SK-N-SH treated with all-trans-retinoic acid at 6 μM for 48 hours (cell line): Measurements from ENCODE around the gene HOXD11.

ENCODE experiments used
- ATAC-seq: fragments of 200-7000 bp; cut with Tn5 transposase; 3 replicates; pipeline ENCODE4 v1.9.1; 2020; ENCODE audit warnings: mild to moderate bottlenecking, moderate library complexity
- ARNTL ChIP-seq: fragments of 450-650 bp; formaldehyde crosslinking; IDR thresholded peaks from 2 replicates; pipeline ENCODE4 v1.5.0; 2020; ENCODE audit warnings: low read depth, mild to moderate bottlenecking, moderate library complexity, borderline replicate concordance
- BACH2 ChIP-seq: fragments of 250-450 bp; sonication (Bioruptor Pico); IDR thresholded peaks from 2 replicates; pipeline ENCODE4 v1.9.0; 2021; ENCODE audit warnings: mild to moderate bottlenecking, borderline replicate concordance
- CSDC2 ChIP-seq: fragments of 250-450 bp; sonication (Bioruptor Pico); IDR thresholded peaks from 2 replicates; pipeline ENCODE4 v1.5.0; 2020; ENCODE audit warnings: mild to moderate bottlenecking, moderate library complexity
- ESRRG ChIP-seq: fragments of 250-450 bp; sonication (Bioruptor Pico); IDR thresholded peaks from 2 replicates; pipeline ENCODE4 v1.6.1; 2021; ENCODE audit warnings: mild to moderate bottlenecking
- GLIS3 ChIP-seq: fragments of 250-450 bp; sonication (Bioruptor Pico); IDR thresholded peaks from 2 replicates; pipeline ENCODE4 v1.5.0; 2020; ENCODE audit warnings: mild to moderate bottlenecking, moderate library complexity
- RARB ChIP-seq: fragments of 250-450 bp; sonication (Bioruptor Pico); IDR thresholded peaks from 2 replicates; pipeline ENCODE4 v1.8.0; 2021; ENCODE audit warnings: mild to moderate bottlenecking, moderate library complexity
- SNAI2 ChIP-seq: fragments of 250-450 bp; sonication (Bioruptor Pico); IDR thresholded peaks from 2 replicates; pipeline ENCODE4 v1.5.0; 2020; ENCODE audit warnings: mild to moderate bottlenecking, moderate library complexity
- TCF4 ChIP-seq: fragments of 250-450 bp; sonication (Bioruptor Pico); IDR thresholded peaks from 2 replicates; pipeline ENCODE4 v1.8.0; 2021; ENCODE audit warnings: mild to moderate bottlenecking, moderate library complexity, borderline replicate concordance
- TOX ChIP-seq: fragments of 250-450 bp; sonication (Bioruptor Pico); IDR thresholded peaks from 2 replicates; pipeline ENCODE4 v1.8.0; 2021; ENCODE audit warnings: mild to moderate bottlenecking, moderate library complexity, borderline replicate concordance
- ZFP3 ChIP-seq: fragments of 250-450 bp; sonication (Bioruptor Pico); IDR thresholded peaks from 2 replicates; pipeline ENCODE4 v1.5.0; 2020; ENCODE audit warnings: mild to moderate bottlenecking, moderate library complexity
- ZFP30 ChIP-seq: fragments of 450-650 bp; formaldehyde crosslinking; IDR thresholded peaks from 2 replicates; pipeline ENCODE4 v1.5.0; 2022; ENCODE audit warnings: mild to moderate bottlenecking, moderate library complexity
- ZNF565 ChIP-seq: fragments of 450-650 bp; formaldehyde crosslinking; conservative IDR thresholded peaks from 2 replicates; pipeline ENCODE4 v1.5.0; 2020; ENCODE audit warnings: low read depth, mild to moderate bottlenecking, moderate library complexity
- ZNF70 ChIP-seq: fragments of 450-650 bp; formaldehyde crosslinking; IDR thresholded peaks from 2 replicates; pipeline ENCODE4 v1.5.0; 2020; ENCODE audit warnings: mild to moderate bottlenecking, moderate library complexity
- TF ChIP-seq, protein P1 (sequence below): fragments of 250-450 bp; sonication (Bioruptor Pico); IDR thresholded peaks from 2 replicates; pipeline ENCODE4 v1.8.0; 2021; ENCODE audit warnings: low read depth, mild to moderate bottlenecking, moderate library complexity, borderline replicate concordance
- TF ChIP-seq, protein P2 (sequence below): fragments of 250-450 bp; sonication (Bioruptor Pico); IDR thresholded peaks from 2 replicates; pipeline ENCODE4 v1.5.1; 2020; ENCODE audit warnings: low read depth, mild to moderate bottlenecking, moderate library complexity
- TF ChIP-seq, protein P3 (sequence below): fragments of 250-450 bp; sonication (Bioruptor Pico); IDR thresholded peaks from 2 replicates; pipeline ENCODE4 v1.8.0; 2020; ENCODE audit warnings: mild to moderate bottlenecking, moderate library complexity, borderline replicate concordance
- TF ChIP-seq, protein P4 (sequence below): fragments of 250-450 bp; sonication (Bioruptor Pico); IDR thresholded peaks from 2 replicates; pipeline ENCODE4 v1.5.1; 2021; ENCODE audit warnings: mild to moderate bottlenecking, moderate library complexity

Gene HOXD11

DNA sequence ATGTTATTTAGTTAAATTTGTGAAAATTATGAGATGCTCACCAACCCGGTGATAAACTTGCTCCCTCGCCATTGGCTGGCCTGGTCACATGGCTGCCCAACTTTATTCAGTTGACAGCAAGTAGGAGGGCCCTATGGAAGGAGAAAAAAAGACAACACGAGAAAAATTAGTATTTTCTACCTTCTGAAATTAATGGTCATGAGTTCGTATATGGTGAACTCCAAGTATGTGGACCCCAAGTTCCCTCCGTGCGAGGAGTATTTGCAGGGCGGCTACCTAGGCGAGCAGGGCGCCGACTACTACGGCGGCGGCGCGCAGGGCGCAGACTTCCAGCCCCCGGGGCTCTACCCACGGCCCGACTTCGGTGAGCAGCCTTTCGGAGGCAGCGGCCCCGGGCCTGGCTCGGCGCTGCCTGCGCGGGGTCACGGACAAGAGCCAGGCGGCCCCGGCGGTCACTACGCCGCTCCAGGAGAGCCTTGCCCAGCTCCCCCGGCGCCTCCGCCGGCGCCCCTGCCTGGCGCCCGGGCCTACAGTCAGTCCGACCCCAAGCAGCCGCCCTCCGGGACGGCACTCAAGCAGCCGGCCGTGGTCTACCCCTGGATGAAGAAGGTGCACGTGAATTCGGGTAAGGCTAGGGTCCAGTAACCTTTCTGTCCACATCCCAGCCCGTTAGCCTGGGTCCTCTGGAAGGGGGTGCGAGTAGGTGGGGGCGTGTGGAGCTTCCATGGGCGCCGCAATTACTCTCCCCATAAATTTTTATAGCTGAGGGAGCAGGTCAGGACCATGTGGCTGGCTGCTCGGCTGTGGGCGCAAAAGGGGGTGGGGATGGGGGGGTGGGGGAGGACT is 44.6 kb downstream of the HOXD11 start, which contains the start of gene HOXD4 (continued):
- TF ChIP-seq BACH2 (no peak), TOX (CRISPR knock-in tag) (no peak)

DNA sequence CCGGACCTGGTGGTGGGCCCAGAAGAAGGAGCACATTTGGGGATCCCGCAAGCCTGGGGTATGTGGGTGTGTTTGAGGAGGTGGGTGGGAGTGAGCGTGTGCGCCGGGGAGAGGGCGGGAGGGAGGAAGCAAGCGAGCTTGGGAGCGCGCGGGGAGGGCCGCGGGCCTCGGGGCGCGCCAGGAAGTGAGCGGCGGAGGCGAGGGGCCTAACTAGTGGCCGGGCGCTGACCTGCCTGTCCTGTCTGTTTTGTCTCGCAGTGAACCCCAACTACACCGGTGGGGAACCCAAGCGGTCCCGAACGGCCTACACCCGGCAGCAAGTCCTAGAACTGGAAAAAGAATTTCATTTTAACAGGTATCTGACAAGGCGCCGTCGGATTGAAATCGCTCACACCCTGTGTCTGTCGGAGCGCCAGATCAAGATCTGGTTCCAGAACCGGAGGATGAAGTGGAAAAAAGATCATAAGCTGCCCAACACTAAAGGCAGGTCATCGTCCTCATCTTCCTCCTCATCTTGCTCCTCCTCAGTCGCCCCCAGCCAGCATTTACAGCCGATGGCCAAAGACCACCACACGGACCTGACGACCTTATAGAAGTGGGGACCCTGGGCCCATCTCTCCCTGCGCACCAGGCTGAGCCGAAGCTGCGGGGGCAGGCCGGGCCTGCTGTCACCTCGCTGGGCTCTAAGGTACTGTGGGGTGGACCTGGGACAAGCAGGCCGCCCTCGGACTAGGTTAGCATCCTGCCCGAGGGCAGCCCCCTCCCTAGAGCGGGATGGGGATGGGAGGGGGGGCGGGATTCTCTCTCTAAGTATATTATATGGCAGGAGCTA is 45.5 kb downstream of the HOXD11 start:
- no peak for ATAC-seq
- TF ChIP-seq BACH2 (no peak), SNAI2 (CRISPR knock-in tag) (no peak), ZNF70 (no peak), ZFP30 (CRISPR knock-in tag) (no peak), ZNF565 (no peak), RARB (no peak), ESRRG (CRISPR knock-in tag) (no peak), CSDC2 (CRISPR knock-in tag) (no peak), ARNTL (no peak), TCF4 (no peak)
- TF ChIP-seq, protein P1, sequence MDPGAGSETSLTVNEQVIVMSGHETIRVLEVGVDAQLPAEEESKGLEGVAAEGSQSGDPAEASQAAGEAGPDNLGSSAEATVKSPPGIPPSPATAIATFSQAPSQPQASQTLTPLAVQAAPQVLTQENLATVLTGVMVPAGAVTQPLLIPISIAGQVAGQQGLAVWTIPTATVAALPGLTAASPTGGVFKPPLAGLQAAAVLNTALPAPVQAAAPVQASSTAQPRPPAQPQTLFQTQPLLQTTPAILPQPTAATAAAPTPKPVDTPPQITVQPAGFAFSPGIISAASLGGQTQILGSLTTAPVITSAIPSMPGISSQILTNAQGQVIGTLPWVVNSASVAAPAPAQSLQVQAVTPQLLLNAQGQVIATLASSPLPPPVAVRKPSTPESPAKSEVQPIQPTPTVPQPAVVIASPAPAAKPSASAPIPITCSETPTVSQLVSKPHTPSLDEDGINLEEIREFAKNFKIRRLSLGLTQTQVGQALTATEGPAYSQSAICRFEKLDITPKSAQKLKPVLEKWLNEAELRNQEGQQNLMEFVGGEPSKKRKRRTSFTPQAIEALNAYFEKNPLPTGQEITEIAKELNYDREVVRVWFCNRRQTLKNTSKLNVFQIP (CRISPR knock-in tag) = no peak
- TF ChIP-seq, protein P2, sequence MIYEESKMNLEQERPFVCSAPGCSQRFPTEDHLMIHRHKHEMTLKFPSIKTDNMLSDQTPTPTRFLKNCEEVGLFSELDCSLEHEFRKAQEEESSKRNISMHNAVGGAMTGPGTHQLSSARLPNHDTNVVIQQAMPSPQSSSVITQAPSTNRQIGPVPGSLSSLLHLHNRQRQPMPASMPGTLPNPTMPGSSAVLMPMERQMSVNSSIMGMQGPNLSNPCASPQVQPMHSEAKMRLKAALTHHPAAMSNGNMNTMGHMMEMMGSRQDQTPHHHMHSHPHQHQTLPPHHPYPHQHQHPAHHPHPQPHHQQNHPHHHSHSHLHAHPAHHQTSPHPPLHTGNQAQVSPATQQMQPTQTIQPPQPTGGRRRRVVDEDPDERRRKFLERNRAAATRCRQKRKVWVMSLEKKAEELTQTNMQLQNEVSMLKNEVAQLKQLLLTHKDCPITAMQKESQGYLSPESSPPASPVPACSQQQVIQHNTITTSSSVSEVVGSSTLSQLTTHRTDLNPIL = no peak

DNA sequence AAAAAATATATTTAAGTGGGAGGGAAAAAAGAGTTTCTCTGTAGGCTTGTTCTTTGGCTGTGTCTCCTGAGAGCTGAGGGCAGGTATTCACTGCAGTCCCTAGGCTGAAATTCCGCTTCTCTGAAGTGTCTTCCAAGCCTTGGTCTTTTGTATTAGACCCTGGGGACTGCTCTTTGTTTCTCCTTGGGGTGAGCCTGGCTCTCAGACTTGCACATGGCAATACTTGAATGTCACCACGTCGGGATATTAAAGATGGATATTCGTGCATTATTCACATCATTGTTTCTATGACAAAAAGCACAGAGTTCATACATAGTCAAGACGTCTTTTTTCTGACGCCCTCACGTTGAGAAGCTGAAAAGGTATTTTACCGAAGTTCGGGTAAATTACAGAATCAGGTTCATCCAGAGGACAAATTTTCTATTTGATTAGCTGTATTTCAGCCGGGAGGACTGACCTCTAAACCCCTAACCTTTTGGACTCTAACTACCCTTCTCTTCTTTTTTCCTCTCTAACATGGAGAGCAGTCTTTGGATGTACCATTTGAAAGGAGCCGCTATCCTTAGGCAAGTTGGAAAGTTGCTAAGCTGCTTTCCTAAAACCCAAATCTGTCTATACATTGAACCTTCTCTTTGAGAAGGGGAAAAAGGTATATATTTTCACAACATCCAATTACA is 47.6 kb downstream of the HOXD11 start:
- ATAC-seq = no peak
- TF ChIP-seq ZNF70 = no peak
- TF ChIP-seq, all 23 proteins: peak for 0

DNA sequence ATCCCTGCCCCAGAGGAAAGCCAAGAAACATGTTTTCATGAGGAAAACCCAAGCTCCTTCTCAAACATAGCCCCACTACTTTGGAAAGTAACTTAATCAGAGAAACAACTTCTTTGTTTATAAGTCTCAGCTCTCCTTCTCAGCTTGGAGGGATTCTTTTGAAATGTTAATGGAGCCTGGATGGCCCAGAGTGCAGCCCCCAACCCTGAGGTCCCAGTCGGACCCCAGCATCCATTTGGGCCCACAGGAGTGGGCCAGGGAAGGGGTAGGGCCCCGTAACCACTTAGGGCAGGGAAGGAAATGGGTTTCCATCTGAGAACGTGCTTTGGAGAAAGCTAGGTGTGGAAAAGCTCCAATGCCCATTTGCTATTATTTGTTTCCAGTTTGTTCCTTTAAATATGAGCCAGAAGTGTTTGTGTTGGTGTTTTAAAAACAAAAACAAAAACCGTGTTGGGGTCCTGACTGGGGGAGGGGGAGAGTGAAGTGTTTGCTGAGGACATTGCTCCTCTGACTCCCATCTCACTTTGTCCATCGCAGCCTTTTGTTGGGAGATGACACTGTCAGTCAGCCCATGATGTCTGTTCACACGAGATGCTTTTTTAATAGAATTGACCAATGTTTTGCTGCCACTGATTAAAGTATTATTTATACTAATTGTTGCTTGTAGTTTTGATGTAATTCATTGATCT is 48.4 kb downstream of the HOXD11 start:
- TF ChIP-seq ZFP3 (CRISPR knock-in tag) (no peak), GLIS3 (no peak), RARB (no peak), TCF4 (no peak)
- TF ChIP-seq, protein P3, sequence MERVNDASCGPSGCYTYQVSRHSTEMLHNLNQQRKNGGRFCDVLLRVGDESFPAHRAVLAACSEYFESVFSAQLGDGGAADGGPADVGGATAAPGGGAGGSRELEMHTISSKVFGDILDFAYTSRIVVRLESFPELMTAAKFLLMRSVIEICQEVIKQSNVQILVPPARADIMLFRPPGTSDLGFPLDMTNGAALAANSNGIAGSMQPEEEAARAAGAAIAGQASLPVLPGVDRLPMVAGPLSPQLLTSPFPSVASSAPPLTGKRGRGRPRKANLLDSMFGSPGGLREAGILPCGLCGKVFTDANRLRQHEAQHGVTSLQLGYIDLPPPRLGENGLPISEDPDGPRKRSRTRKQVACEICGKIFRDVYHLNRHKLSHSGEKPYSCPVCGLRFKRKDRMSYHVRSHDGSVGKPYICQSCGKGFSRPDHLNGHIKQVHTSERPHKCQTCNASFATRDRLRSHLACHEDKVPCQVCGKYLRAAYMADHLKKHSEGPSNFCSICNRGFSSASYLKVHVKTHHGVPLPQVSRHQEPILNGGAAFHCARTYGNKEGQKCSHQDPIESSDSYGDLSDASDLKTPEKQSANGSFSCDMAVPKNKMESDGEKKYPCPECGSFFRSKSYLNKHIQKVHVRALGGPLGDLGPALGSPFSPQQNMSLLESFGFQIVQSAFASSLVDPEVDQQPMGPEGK (CRISPR knock-in tag) = no peak
- no peak for ATAC-seq

DNA sequence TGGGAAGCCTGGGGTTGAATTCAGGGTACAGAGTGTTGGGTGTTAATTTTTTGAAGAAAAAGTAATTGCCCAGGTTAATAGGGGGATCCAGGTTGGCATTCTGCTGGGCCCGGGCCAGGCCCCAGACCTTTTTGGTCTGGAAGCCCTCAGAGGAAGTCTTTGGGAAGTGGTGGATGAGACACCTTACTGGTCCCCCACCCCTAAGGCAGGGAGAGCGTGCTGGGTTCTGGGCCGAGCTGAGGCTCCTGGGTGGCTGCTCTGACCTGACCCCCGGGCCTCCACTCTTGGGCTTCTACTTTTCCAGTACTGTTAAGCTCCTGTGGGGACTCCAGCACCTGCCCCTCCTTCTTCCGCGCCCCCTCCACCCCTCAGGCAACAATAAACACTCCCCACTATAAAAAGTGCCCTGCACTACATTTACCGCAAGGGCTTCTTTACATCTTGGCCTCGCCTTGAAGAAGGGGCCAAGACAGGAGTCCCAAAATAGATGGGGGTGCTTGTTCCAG is 49.3 kb downstream of the HOXD11 start:
- no peak for ATAC-seq
- TF ChIP-seq, protein P4, sequence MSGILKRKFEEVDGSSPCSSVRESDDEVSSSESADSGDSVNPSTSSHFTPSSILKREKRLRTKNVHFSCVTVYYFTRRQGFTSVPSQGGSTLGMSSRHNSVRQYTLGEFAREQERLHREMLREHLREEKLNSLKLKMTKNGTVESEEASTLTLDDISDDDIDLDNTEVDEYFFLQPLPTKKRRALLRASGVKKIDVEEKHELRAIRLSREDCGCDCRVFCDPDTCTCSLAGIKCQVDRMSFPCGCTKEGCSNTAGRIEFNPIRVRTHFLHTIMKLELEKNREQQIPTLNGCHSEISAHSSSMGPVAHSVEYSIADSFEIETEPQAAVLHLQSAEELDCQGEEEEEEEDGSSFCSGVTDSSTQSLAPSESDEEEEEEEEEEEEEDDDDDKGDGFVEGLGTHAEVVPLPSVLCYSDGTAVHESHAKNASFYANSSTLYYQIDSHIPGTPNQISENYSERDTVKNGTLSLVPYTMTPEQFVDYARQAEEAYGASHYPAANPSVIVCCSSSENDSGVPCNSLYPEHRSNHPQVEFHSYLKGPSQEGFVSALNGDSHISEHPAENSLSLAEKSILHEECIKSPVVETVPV (CRISPR knock-in tag) = no peak
